Kidney epithelial cell (primary cell): ENCODE data around the gene PRDX4. TPM values are rescaled to one million over a fixed set of nuclear protein-coding genes. Genes with fewer than 3 reads are reported as not detected.
"Not testable (repeated sequence)": the region's sequence is repeated elsewhere in the genome, so short reads cannot be mapped to it uniquely, and the experiment has no call there.

Source experiments
- DNase-seq: peaks from one replicate; pipeline ENCODE4 v3.0.0-alpha.2; 2010; ENCODE audit warnings: low read depth
- H3K27me3 ChIP-seq: 2 replicates; pipeline ENCODE4 v1.6.0; 2011; ENCODE audit warnings: low read length; ENCODE audit not compliant: control insufficient read depth, insufficient read depth
- H3K36me3 ChIP-seq: 2 replicates; pipeline ENCODE4 v1.5.1; 2011; ENCODE audit warnings: low read length; ENCODE audit not compliant: control insufficient read depth, insufficient read depth
- H3K4me3 ChIP-seq: 2 replicates; pipeline ENCODE4 v1.5.1; 2011; ENCODE audit warnings: low read depth, mild to moderate bottlenecking, control low read depth, low read length
- CTCF ChIP-seq: IDR thresholded peaks from 2 replicates; pipeline ENCODE4 v1.5.1; 2011; ENCODE audit warnings: mild to moderate bottlenecking, moderate library complexity, low read length, control low read depth, inconsistent platforms; ENCODE audit not compliant: insufficient read depth, poor library complexity, severe bottlenecking
- total RNA-seq: library from RNA; depleted of rRNA; stranded (reverse); fragments of >200 nt; gene quantifications from 2 replicates; pipeline ENCODE4 v1.2.3, GENCODE V29; 2015

The PRDX4 gene
- total RNA-seq, 1 donor from 2014 or later, result 181 TPM

DNA sequence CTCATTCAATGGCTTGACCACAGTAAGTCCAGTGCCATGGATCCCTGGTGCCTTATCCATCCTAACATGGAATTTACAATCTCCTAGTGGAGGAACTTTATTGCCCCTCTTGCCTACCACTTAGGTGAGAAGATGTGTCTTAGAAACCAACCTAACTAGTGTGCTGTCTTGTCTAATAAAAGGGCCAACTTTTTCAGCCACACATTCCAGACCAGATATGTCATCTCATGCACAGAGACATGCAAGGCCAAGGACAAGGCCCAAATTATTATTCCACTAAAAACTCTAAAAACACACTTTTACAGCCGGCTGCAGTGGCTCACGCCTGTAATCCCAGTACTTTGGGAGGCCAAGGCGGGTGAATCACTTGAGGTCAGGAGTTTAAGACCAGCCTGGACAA is 10.6 kb upstream of the PRDX4 start:
- no peak for DNase-seq
- TF ChIP-seq CTCF, result no peak
- Histone ChIP-seq H3K36me3 (no peaks in the 10 kb centered on the region), H3K4me3 (no peak overlapping the region), H3K27me3 (no peaks in the 10 kb centered on the region)

DNA sequence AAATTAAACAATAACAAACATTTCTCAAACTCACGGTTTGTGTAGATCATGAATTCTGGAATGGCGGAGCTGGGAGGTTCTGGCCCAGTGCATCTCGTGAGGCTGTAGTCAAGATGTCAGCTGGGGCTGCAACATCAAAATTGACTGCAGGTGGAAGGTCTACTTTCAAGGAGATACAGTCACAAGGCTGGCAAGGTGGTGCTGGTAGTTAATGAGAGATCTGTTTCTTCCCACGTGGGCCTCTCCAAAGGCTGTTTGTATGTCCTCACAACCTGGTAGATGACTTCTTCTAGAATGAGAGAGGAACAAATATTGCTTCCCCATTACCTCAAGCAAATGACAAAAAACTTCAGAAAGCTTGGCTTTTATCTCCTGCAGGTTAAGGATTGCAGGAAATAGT is 8.0 kb upstream of the PRDX4 start:
- DNase-seq, result no peak
- no peak for TF ChIP-seq CTCF
- H3K36me3 ChIP-seq, result no peaks in the 10 kb centered on the region
- H3K4me3 ChIP-seq, result no peak overlapping the region
- no peaks in the 10 kb centered on the region for H3K27me3 ChIP-seq

DNA sequence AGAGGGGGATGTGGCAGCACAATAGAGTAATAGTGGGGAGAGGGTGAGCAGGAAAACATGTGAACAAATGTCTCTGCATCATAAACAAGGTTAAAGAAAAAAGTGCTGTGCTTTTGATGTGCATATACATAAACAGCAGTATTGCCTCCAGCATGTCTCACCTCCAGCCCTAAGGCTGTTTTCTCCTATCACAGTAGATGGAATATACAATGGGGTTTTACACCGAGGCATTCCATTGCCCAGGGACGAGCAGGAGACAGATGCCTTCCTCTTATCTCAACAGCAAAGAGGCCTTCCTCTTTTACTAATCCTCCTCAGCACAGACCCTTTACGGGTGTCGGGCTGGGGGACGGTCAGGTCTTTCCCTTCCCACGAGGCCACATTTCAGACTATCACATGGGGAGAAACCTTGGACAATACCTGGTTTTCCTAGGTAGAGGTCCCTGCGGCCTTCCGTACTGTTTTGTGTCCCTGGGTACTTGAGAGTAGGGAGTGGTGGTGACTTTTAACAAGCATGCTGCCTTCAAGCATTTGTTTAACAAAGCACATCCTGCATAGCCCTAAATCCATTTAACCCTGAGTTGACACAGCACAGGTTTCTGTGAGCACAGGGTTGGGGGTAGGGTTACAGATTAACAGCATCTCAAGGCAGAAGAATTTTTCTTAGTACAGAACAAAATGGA is 7.1 kb upstream of the PRDX4 start:
- not testable (repeated sequence) for DNase-seq, H3K36me3 ChIP-seq, H3K27me3 ChIP-seq, H3K4me3 ChIP-seq

- DNase-seq, result no peak
- Histone ChIP-seq H3K27me3 (no peaks in the 10 kb centered on the region), H3K36me3 (no peaks in the 10 kb centered on the region), H3K4me3 (no peak overlapping the region)
- no peak for TF ChIP-seq CTCF
Observed at GRCh38 chrX:23660766-23661132, 6.5 kb upstream of the PRDX4 start.

- DNase-seq, result no peak
- no peaks in the 10 kb centered on the region for H3K27me3 ChIP-seq
- no peak overlapping the region for H3K4me3 ChIP-seq
- no peak for TF ChIP-seq CTCF
- no peaks in the 10 kb centered on the region for H3K36me3 ChIP-seq
Observed at GRCh38 chrX:23661671-23662070, 5.6 kb upstream of the PRDX4 start.

GRCh38 chrX:23662187-23662586 is 5.1 kb upstream of the PRDX4 start:
- Histone ChIP-seq H3K27me3 (no peaks in the 10 kb centered on the region), H3K36me3 (no peaks in the 10 kb centered on the region), H3K4me3 (no peak overlapping the region)
- TF ChIP-seq CTCF, result no peak
- no peak for DNase-seq
